Stomach (tissue), 4 donors: ENCODE data around the gene NME8.

Experiments
- POLR2A ChIP-seq, 4 donors: fragments of 450-650 bp; IDR thresholded peaks; one replicate each; pipeline ENCODE4 v1.6.1; 2016; ENCODE audit warnings: antibody characterized with exemption in 4 of 4, control low read depth in 2 of 4, mild to moderate bottlenecking in 1 of 4, moderate library complexity in 1 of 4
- TF ChIP-seq, protein P1 (sequence below), 7 experiments: fragments of 450-650 bp in 4 of 7; fragments of 200-600 bp in 3 of 7; sonication (generic) in 3 of 7; IDR thresholded peaks; one replicate each; pipeline ENCODE4 v1.5.1; 2016 to 2019; ENCODE audit warnings: antibody characterized with exemption in 7 of 7, control low read depth in 2 of 7, mild to moderate bottlenecking in 1 of 7

DNA sequence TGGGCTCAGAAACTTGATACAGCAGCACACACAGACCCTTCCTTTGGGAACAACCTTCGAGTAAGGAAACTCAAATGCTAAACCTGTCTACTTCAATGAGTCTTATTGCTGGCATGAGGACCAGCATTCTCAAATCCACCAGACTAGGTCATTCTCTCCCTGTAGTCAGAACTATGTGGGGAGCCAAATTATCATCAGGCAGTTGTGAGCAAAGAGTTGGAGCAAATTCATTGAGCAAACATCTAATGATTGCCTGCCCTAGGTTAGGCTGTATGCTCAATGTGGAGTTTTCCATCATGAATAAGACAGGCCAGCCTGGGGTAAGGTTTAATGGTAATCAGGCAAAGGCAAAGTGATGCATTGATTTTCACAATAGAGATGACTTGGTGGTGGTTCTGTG is 75.6 kb downstream of the NME8 start:
- no peak for TF ChIP-seq POLR2A (IDR thresholded peaks at IDR 0.05)
- TF ChIP-seq, protein P1, sequence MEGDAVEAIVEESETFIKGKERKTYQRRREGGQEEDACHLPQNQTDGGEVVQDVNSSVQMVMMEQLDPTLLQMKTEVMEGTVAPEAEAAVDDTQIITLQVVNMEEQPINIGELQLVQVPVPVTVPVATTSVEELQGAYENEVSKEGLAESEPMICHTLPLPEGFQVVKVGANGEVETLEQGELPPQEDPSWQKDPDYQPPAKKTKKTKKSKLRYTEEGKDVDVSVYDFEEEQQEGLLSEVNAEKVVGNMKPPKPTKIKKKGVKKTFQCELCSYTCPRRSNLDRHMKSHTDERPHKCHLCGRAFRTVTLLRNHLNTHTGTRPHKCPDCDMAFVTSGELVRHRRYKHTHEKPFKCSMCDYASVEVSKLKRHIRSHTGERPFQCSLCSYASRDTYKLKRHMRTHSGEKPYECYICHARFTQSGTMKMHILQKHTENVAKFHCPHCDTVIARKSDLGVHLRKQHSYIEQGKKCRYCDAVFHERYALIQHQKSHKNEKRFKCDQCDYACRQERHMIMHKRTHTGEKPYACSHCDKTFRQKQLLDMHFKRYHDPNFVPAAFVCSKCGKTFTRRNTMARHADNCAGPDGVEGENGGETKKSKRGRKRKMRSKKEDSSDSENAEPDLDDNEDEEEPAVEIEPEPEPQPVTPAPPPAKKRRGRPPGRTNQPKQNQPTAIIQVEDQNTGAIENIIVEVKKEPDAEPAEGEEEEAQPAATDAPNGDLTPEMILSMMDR (IDR thresholded peaks at IDR 0.05), result no peak
